ENCODE measurements around the gene PLEKHA6. TPM values are rescaled to one million over a fixed set of nuclear protein-coding genes. Genes with fewer than 3 reads are reported as not detected.

The PLEKHA6 gene
- total and polyA plus RNA-seq, 2 experiments from 2014 or later: 2.8 to 6.2 TPM

- DNase-seq (ENCODE audit: low spot score): no peak
- no peaks in the 10 kb centered on the region for H3K36me3 ChIP-seq (ENCODE audit: insufficient read depth)
- no peaks in the 10 kb centered on the region for H3K79me2 ChIP-seq (replicated peaks; ENCODE audit: insufficient read depth)
- Mint-ChIP-seq H3K4me1 (no peaks in the 10 kb centered on the region), H3K4me3 (no peak overlapping the region), H3K27ac (no peak overlapping the region), H3K9me3 (peaks cover 15% of the 10 kb centered on the region), H3K27me3 (ENCODE audit: insufficient read depth, low read depth, poor library complexity) (peaks cover 6% of the 10 kb centered on the region), H3K36me3 (ENCODE audit: low read depth) (no peaks in the 10 kb centered on the region)
- no peaks in the 10 kb centered on the region for H3F3A ChIP-seq (replicated peaks; ENCODE audit: low read depth)
- H3K27ac ChIP-seq (ENCODE audit: low read depth): no peak overlapping the region
- no peak for TF ChIP-seq CTCF (conservative IDR thresholded peaks at IDR 0.05; ENCODE audit: low read depth in 2 of 2)
- no peak for TF ChIP-seq ZNF331 (CRISPR knock-in tag; IDR thresholded peaks at IDR 0.05; ENCODE audit: low read depth)
- no peak for TF ChIP-seq REST (IDR thresholded peaks at IDR 0.05; ENCODE audit: unreplicated experiment)
- no peaks in the 10 kb centered on the region for H3K9me2 ChIP-seq (ENCODE audit: insufficient read depth)
- no peaks in the 10 kb centered on the region for H4K20me1 ChIP-seq (replicated peaks; ENCODE audit: insufficient read depth)
- no peaks in the 10 kb centered on the region for H3K4me1 ChIP-seq (ENCODE audit: insufficient read depth)
- H3K27me3 ChIP-seq (ENCODE audit: insufficient read depth): no peaks in the 10 kb centered on the region
- ATAC-seq: no peak
- H3K4me3 ChIP-seq: no peak overlapping the region
- no peak overlapping the region for H2AFZ ChIP-seq
- no peak overlapping the region for H3K4me2 ChIP-seq
Observed at GRCh38 chr1:204177133-204177532, 182.6 kb downstream of the PLEKHA6 start.

- ATAC-seq (no peak), DNase-seq (ENCODE audit: low spot score) (no peak)
- no peaks in the 10 kb centered on the region for H3K36me3 ChIP-seq (ENCODE audit: insufficient read depth)
- no peak overlapping the region for H3K4me3 ChIP-seq
- H3K4me1 ChIP-seq (ENCODE audit: insufficient read depth): no peaks in the 10 kb centered on the region
- no peak overlapping the region for H3K27ac ChIP-seq (ENCODE audit: low read depth)
- H3K27ac Mint-ChIP-seq: no peak overlapping the region
- H3K9me3 Mint-ChIP-seq: peaks cover 19% of the 10 kb centered on the region
- H3K27me3 Mint-ChIP-seq (ENCODE audit: insufficient read depth, low read depth, poor library complexity): peaks cover 6% of the 10 kb centered on the region
- H2AFZ ChIP-seq: no peak overlapping the region
- H3F3A ChIP-seq (replicated peaks; ENCODE audit: low read depth): no peaks in the 10 kb centered on the region
- H3K9me2 ChIP-seq (ENCODE audit: insufficient read depth): 0 out of 2 replicates have a peak, but pooled peaks cover 5% of the 10 kb centered on the region
- no peak for TF ChIP-seq EZH2phosphoT487 (IDR thresholded peaks at IDR 0.05; ENCODE audit: unreplicated experiment)
- no peak for TF ChIP-seq ZNF114 (CRISPR knock-in tag; IDR thresholded peaks at IDR 0.05)
- no peak for TF ChIP-seq JUNB (IDR thresholded peaks at IDR 0.05; ENCODE audit: unreplicated experiment)
- no peak for TF ChIP-seq STAT1 (IDR thresholded peaks at IDR 0.05; ENCODE audit: unreplicated experiment)
- TF ChIP-seq REST (IDR thresholded peaks at IDR 0.05; ENCODE audit: unreplicated experiment): no peak
- no peak for TF ChIP-seq NANOG (IDR thresholded peaks at IDR 0.05; ENCODE audit: borderline replicate concordance)
- no peak for TF ChIP-seq ZNF331 (CRISPR knock-in tag; IDR thresholded peaks at IDR 0.05; ENCODE audit: low read depth)
- no peak for TF ChIP-seq CREB1 (CRISPR knock-in tag; IDR thresholded peaks at IDR 0.05; ENCODE audit: low read depth)
- TF ChIP-seq CTCF (conservative IDR thresholded peaks at IDR 0.05; ENCODE audit: low read depth in 2 of 2): no peak
- no peaks in the 10 kb centered on the region for H3K79me2 ChIP-seq (replicated peaks; ENCODE audit: insufficient read depth)
- H3K4me3 Mint-ChIP-seq: no peak overlapping the region
- peaks cover 3% of the 10 kb centered on the region; the same call in 2 of the 3 replicates for H3K36me3 Mint-ChIP-seq (ENCODE audit: low read depth)
- H3K27me3 ChIP-seq (ENCODE audit: insufficient read depth): no peaks in the 10 kb centered on the region
- H3K4me2 ChIP-seq: no peak overlapping the region
- H3K4me1 Mint-ChIP-seq: no peaks in the 10 kb centered on the region
- H4K20me1 ChIP-seq (replicated peaks; ENCODE audit: insufficient read depth): no peaks in the 10 kb centered on the region
Observed at GRCh38 chr1:204176049-204176448, 183.7 kb downstream of the PLEKHA6 start.

Data from GM23338 (cell line).